ENCODE results near the gene MAP1LC3B.

MAP1LC3B gene

DNA sequence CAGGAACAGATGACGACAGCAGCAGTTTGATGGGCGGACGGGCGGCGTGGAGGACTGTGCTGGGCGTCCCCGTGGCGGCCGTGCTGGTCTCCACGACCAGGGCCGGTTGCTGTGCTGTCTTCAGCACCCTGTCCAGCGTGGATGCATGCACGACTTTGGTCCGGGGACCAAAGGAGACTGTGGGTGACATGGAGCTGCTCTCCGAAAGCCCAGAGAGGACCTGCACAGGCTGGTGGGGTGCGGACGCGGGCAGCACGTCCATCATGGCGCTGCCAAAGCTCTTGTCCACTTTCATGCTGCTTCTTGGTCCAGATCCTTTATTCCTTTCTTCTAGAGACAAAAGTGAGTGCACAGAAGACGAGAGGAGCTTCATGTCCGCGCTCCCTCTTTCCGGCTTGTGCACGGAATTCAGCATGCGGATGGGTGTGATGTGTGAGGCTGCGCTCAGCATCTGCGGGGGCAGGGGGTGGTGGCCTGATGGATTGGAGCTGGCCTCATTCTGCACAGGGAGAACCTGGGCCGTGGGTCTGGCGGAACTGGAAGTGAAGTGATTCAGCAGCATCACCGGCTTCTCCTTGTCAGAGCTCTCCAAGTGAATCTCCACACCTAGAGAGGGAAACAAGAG lies 20.3 kb downstream of the MAP1LC3B start:
- no peaks in the 10 kb centered on the region for H3K9me3 ChIP-seq (ENCODE audit: severe bottlenecking)
- TF ChIP-seq, protein P1, sequence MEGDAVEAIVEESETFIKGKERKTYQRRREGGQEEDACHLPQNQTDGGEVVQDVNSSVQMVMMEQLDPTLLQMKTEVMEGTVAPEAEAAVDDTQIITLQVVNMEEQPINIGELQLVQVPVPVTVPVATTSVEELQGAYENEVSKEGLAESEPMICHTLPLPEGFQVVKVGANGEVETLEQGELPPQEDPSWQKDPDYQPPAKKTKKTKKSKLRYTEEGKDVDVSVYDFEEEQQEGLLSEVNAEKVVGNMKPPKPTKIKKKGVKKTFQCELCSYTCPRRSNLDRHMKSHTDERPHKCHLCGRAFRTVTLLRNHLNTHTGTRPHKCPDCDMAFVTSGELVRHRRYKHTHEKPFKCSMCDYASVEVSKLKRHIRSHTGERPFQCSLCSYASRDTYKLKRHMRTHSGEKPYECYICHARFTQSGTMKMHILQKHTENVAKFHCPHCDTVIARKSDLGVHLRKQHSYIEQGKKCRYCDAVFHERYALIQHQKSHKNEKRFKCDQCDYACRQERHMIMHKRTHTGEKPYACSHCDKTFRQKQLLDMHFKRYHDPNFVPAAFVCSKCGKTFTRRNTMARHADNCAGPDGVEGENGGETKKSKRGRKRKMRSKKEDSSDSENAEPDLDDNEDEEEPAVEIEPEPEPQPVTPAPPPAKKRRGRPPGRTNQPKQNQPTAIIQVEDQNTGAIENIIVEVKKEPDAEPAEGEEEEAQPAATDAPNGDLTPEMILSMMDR (IDR thresholded peaks at IDR 0.05; ENCODE audit: low read depth, low read length): no peak
- no peak for DNase-seq
- no peaks in the 10 kb centered on the region for H3K27me3 ChIP-seq (ENCODE audit: insufficient read depth, low read depth, severe bottlenecking)
- H3K4me3 ChIP-seq (ENCODE audit: low read depth, low read length): no peak overlapping the region
- H3K36me3 ChIP-seq: peaks cover 11% of the 10 kb centered on the region; the same call in 1 of the 2 replicates
- no peak overlapping the region for H3K27ac ChIP-seq

DNA sequence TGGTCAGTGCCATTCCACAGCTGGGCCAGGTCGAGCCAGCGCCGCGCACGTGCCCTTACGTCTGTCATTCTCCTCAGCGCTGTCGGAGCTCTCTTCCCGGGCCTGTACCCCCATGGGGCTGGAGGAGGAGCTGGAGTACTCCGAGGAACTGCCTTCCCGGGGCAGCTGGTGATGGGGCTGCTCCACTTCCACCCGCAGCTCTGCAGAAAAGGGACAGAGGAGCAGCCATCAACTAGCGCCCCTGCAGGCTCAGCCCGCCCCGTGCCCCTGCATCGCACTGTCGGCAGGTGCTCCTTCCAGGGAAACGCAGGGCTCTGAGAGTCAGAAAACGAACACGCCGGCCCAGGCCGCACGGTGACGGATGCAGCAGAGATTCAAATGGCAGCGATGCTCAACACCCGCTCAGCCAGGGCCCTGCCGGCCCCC lies 20.9 kb downstream of the MAP1LC3B start:
- TF ChIP-seq, protein P1 (IDR thresholded peaks at IDR 0.05; ENCODE audit: low read depth, low read length): no peak
- DNase-seq: no peak
- Histone ChIP-seq H3K36me3 (peaks cover 10% of the 10 kb centered on the region; the same call in 1 of the 2 replicates), H3K9me3 (ENCODE audit: severe bottlenecking) (no peaks in the 10 kb centered on the region), H3K27me3 (ENCODE audit: insufficient read depth, low read depth, severe bottlenecking) (no peaks in the 10 kb centered on the region), H3K4me3 (ENCODE audit: low read depth, low read length) (no peak overlapping the region), H3K27ac (no peak overlapping the region)

DNA sequence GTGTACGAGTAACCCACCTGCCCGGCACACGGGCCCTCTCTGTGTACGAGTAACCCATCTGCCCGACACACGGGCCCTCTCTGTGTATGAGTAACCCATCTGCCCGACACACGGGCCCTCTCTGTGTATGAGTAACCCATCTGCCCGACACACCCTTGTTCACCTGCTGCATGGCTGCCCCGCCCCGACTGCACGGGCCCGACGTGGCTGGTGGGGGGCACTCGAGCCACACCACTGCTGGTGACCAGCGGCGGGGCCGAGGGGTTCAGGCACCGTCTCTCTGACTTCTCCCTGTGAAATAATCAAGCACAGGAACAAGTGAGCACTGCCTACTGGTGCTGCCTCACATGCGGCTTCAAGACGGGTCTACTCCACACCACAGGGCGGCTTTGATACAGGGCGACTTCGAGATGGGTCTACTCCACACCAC lies 22.1 kb downstream of the MAP1LC3B start:
- Histone ChIP-seq H3K4me3 (ENCODE audit: low read depth, low read length) (no peak overlapping the region), H3K27me3 (ENCODE audit: insufficient read depth, low read depth, severe bottlenecking) (no peaks in the 10 kb centered on the region), H3K9me3 (ENCODE audit: severe bottlenecking) (no peaks in the 10 kb centered on the region), H3K36me3 (peaks cover 10% of the 10 kb centered on the region; the same call in 1 of the 2 replicates), H3K27ac (no peak overlapping the region)
- no peak for DNase-seq
- TF ChIP-seq, protein P1 (IDR thresholded peaks at IDR 0.05; ENCODE audit: low read depth, low read length): no peak

DNA sequence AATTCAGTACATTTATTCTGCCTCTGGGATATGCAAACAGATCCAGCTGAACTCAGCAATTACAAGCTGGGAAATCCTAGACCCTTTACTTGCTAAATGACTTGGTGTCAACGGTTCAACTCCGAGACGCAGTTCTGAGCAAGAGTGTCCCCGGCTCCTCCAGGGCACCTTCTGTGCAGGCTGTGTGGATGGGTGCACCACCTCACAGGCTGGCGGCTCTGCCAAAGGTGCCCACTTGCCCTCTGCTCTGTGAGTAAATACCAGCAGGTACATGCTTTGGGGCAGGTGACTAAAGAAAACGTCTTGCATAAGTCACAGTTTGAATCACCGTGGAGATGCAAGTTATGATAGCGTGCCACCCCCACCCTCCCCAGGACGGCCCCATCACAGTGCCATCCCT lies 23.3 kb downstream of the MAP1LC3B start:
- TF ChIP-seq, protein P1 (IDR thresholded peaks at IDR 0.05; ENCODE audit: low read depth, low read length): no peak
- no peak for DNase-seq
- no peak overlapping the region for H3K4me3 ChIP-seq (ENCODE audit: low read depth, low read length)
- H3K36me3 ChIP-seq: peaks cover 10% of the 10 kb centered on the region; the same call in 1 of the 2 replicates
- H3K9me3 ChIP-seq (ENCODE audit: severe bottlenecking): no peaks in the 10 kb centered on the region
- H3K27ac ChIP-seq: no peak overlapping the region
- no peaks in the 10 kb centered on the region for H3K27me3 ChIP-seq (ENCODE audit: insufficient read depth, low read depth, severe bottlenecking)

DNA sequence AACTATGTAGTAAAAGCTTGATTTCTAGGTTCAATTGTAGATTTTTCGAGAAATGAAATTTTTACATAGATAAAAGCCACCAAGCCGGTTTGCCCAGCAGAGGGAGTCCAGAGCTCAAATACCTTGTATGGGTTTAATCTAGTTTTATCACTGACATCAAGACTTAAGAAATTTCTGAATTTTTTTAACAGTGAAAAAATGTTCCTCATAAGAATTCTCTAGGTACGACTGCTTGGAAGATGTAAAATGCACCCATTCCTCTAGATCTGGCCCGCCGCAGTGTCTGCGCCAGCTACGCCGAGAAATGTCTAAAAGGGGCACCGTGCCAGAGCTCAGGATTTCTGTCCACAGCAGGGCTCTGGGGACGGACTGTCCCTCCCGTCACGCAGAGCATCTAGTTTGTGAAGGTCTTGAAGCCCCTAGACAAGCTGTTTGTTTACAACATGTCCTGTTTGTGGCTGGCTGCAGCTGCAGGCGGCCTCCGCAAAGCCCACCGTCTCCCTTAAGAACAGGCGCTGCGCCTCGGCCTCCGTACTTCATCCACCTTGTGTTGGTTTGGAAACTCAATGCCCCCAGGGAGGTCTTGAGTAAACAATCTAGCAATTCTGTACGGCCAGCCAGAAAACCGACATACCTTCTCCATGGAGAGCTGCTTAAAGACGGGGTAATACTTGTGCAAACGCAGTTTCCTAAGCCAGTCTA lies 24.8 kb downstream of the MAP1LC3B start:
- peaks cover 10% of the 10 kb centered on the region; the same call in 1 of the 2 replicates for H3K36me3 ChIP-seq

More for the DNA sequence above, 24.8 kb downstream of the MAP1LC3B start:
- no peak overlapping the region for H3K4me3 ChIP-seq (ENCODE audit: low read depth, low read length)
- DNase-seq: no peak
- no peak overlapping the region for H3K27ac ChIP-seq
- H3K9me3 ChIP-seq (ENCODE audit: severe bottlenecking): no peaks in the 10 kb centered on the region
- H3K27me3 ChIP-seq (ENCODE audit: insufficient read depth, low read depth, severe bottlenecking): no peaks in the 10 kb centered on the region
- TF ChIP-seq, protein P1 (IDR thresholded peaks at IDR 0.05; ENCODE audit: low read depth, low read length): no peak
